Measurements from ENCODE around the gene CDH4. TPM values are rescaled to one million over a fixed set of nuclear protein-coding genes. Genes with fewer than 3 reads are reported as not detected.

CDH4 gene
- total and polyA plus RNA-seq, 2 donors (not counting 3 experiments of a cell fraction or from before 2014, with no cell fraction given) = 0.17 to 0.51 TPM

DNA sequence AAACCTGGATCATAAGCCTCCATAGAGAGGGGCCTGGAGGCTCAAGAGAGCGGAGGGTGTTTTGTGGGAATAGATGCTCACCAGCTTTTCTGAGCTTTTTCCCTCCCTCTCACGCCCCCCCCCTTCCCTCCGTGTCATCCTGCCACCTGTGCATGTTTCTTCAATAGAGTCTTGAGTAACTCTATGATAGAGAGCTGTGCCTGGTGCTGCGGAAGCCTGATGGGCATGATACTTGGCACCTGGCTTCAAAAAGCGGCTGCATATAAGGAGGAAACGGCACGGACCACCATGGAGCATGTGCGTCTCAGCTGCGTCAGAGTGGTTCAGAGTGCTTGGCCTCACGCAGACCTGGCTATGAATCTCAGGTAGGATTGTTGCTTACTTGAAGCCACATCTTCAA is 198.9 kb downstream of the CDH4 start:
- no TSS peak for BruUV-seq (replicated peaks)
- no peaks in the 10 kb centered on the region for H4K20me1 ChIP-seq (replicated peaks; ENCODE audit: control insufficient read depth, extremely low read depth, insufficient read depth, low read length)
- TF ChIP-seq POLR2A (IDR thresholded peaks at IDR 0.05; ENCODE audit: low read depth, low read length) (no peak), MYC (IDR thresholded peaks at IDR 0.05; ENCODE audit: low read depth, low read length) (no peak), EZH2 (IDR thresholded peaks at IDR 0.05; ENCODE audit: borderline replicate concordance, low read depth, low read length, severe bottlenecking) (no peak), POLR2AphosphoS5 (IDR thresholded peaks at IDR 0.05; ENCODE audit: insufficient read depth, low read depth, low read length) (no peak), JUN (IDR thresholded peaks at IDR 0.05; ENCODE audit: borderline replicate concordance, insufficient read depth, insufficient read length, low read depth) (no peak), FOS (IDR thresholded peaks at IDR 0.05; ENCODE audit: borderline replicate concordance, insufficient read depth, low read length) (no peak)
- TF ChIP-seq, protein P1, sequence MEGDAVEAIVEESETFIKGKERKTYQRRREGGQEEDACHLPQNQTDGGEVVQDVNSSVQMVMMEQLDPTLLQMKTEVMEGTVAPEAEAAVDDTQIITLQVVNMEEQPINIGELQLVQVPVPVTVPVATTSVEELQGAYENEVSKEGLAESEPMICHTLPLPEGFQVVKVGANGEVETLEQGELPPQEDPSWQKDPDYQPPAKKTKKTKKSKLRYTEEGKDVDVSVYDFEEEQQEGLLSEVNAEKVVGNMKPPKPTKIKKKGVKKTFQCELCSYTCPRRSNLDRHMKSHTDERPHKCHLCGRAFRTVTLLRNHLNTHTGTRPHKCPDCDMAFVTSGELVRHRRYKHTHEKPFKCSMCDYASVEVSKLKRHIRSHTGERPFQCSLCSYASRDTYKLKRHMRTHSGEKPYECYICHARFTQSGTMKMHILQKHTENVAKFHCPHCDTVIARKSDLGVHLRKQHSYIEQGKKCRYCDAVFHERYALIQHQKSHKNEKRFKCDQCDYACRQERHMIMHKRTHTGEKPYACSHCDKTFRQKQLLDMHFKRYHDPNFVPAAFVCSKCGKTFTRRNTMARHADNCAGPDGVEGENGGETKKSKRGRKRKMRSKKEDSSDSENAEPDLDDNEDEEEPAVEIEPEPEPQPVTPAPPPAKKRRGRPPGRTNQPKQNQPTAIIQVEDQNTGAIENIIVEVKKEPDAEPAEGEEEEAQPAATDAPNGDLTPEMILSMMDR (IDR thresholded peaks at IDR 0.05; ENCODE audit: extremely low read depth in 1 of 2, insufficient read depth in 1 of 2, low read depth in 1 of 2, low read length in 2 of 2) = no peak
- TF ChIP-seq, protein P2, sequence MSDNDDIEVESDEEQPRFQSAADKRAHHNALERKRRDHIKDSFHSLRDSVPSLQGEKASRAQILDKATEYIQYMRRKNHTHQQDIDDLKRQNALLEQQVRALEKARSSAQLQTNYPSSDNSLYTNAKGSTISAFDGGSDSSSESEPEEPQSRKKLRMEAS (IDR thresholded peaks at IDR 0.05; ENCODE audit: insufficient read depth, insufficient read length) = no peak
- H3K9me3 ChIP-seq (replicated peaks; ENCODE audit: control insufficient read depth, insufficient read depth, low read length) = peaks cover 4% of the 10 kb centered on the region
- no peak overlapping the region for H3K27ac ChIP-seq (ENCODE audit: insufficient read depth, low read depth, low read length)
- FAIRE-seq (no peak), DNase-seq (ENCODE audit: low read depth, low spot score) (no peak)
- POLR2A ChIA-PET = no interaction called here
- H3K79me2 ChIP-seq (ENCODE audit: control insufficient read depth, insufficient read depth, low read length) = no peaks in the 10 kb centered on the region
- CTCF ChIA-PET = no interaction called here
- intact Hi-C loops (cut with micrococcal nuclease) (no loop called here), dilution Hi-C loops (cut with MboI; ENCODE audit: extremely low pct_ligation_motif_present, low sequenced_read_pairs) (no loop called here)
- H3K27me3 ChIP-seq (ENCODE audit: control insufficient read depth in 2 of 2, insufficient read depth in 2 of 2, low read length in 2 of 2) = no peaks in the 10 kb centered on the region
- no peak overlapping the region for H2AFZ ChIP-seq (ENCODE audit: low read depth, low read length)
- H3K36me3 ChIP-seq (ENCODE audit: control insufficient read depth in 2 of 2, extremely low read depth in 1 of 2, insufficient read depth in 2 of 2, low read length in 2 of 2) = no peaks in the 10 kb centered on the region
- H3K4me1 ChIP-seq (ENCODE audit: control insufficient read depth, extremely low read depth, insufficient read depth, low read length) = no peaks in the 10 kb centered on the region
- H3K4me3 ChIP-seq (replicated peaks in 1 of 3; ENCODE audit: insufficient read depth in 1 of 3, low read depth in 1 of 3, low read length in 3 of 3) = no peak overlapping the region
- H3K9ac ChIP-seq (replicated peaks; ENCODE audit: extremely low read depth, insufficient read depth, low read length) = no peak overlapping the region
- H3K9me1 ChIP-seq (replicated peaks; ENCODE audit: control insufficient read depth, extremely low read depth, insufficient read depth, low read length) = no peaks in the 10 kb centered on the region
- H3K4me2 ChIP-seq (ENCODE audit: insufficient read depth, low read length) = no peak overlapping the region

Data from endothelial cell of umbilical vein (primary cell).